Stimulated activated CD4-positive, alpha-beta T cell treated with anti-CD3 and anti-CD28 coated beads, Interleukin-1b, Interleukin-23, amount 100 ng/mL, for 1 hour (primary cell): Measurements from ENCODE around the gene ZBTB20.
A peak's percentile ranks its signal among the peaks of the same experiment; 100 is the strongest.

Source experiments
- DNase-seq, 2 donors: peaks; one replicate each; pipeline ENCODE4 v3.0.0-alpha.2; 2020; ENCODE audit warnings: low read depth in 2 of 2

The ZBTB20 gene

GRCh38 chr3:114294940-114295480 is 852.1 kb downstream of the ZBTB20 start:
- DNase-seq = no peak

GRCh38 chr3:114293838-114294535 is 853.1 kb downstream of the ZBTB20 start, which contains the start of gene TIGIT:
Gene TIGIT, plus strand, starts transcription at chr3:114294028. Its CDS starts 34 bp downstream, at chr3:114294062.
- no peak for DNase-seq

- DNase-seq = peak; percentile 78 to 94
Measured at GRCh38 chr3:114290911-114291901, 855.9 kb downstream of the ZBTB20 start.

GRCh38 chr3:114286266-114286665 is 860.8 kb downstream of the ZBTB20 start:
- no peak for DNase-seq

GRCh38 chr3:114285648-114286230 is 861.3 kb downstream of the ZBTB20 start:
- no peak for DNase-seq

GRCh38 chr3:114284644-114285043 is 862.4 kb downstream of the ZBTB20 start:
- DNase-seq = no peak
